GM13976 (cell line): ENCODE results near the gene ARHGEF39.
A peak's percentile ranks its signal among the peaks of the same experiment; 100 is the strongest.

Experiments used
- DNase-seq: peaks from one replicate; pipeline ENCODE4 v3.0.0; 2012; ENCODE audit warnings: low spot score
- in situ Hi-C: fragments of 300-500 bp; cut with MboI; formaldehyde crosslinking; loops from one replicate; pipeline ENCODE4 v1.12.0; 2022; ENCODE audit warnings: low sequenced_read_pairs, mixed read lengths, inconsistent platforms; ENCODE audit not compliant: unreplicated experiment
- TF ChIP-seq, protein P1 (sequence below): IDR thresholded peaks from 2 replicates; pipeline ENCODE4 v1.5.1; 2012; ENCODE audit warnings: borderline replicate concordance, mild to moderate bottlenecking; ENCODE audit not compliant: insufficient read depth; ENCODE audit errors: extremely low read depth, missing control alignments, control extremely low read depth

Gene ARHGEF39

DNA sequence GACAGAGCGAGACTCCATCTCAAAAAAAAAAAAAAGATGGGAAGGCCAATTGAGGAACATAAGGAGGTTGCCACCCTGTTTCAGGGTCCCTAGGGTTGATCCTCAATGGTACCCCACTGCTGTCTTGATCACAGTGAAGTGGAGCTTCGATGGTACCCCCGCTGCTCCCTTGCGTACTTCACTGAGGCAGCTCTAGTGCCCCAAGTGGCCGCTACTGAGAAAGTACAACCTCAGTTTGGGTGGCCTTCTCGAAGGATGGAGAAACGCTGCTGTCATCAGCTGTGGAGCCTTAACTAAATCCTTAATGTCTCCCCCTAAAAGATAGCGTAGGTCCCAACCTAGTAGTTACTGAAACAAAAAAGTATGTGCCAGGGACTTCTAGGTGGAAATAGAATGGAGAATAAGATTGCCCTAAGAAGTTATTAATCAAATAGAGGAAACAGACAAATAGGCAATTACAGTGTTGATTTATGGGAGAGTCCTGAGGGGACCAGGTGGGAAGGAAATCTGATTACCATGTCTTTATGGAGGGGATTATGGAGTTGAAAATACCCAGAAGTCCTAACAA is 53.7 kb downstream of the ARHGEF39 start:
- TF ChIP-seq, protein P1, sequence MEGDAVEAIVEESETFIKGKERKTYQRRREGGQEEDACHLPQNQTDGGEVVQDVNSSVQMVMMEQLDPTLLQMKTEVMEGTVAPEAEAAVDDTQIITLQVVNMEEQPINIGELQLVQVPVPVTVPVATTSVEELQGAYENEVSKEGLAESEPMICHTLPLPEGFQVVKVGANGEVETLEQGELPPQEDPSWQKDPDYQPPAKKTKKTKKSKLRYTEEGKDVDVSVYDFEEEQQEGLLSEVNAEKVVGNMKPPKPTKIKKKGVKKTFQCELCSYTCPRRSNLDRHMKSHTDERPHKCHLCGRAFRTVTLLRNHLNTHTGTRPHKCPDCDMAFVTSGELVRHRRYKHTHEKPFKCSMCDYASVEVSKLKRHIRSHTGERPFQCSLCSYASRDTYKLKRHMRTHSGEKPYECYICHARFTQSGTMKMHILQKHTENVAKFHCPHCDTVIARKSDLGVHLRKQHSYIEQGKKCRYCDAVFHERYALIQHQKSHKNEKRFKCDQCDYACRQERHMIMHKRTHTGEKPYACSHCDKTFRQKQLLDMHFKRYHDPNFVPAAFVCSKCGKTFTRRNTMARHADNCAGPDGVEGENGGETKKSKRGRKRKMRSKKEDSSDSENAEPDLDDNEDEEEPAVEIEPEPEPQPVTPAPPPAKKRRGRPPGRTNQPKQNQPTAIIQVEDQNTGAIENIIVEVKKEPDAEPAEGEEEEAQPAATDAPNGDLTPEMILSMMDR: peak; percentile 37
- in situ Hi-C loops: no loop called here
- DNase-seq: no peak

DNA sequence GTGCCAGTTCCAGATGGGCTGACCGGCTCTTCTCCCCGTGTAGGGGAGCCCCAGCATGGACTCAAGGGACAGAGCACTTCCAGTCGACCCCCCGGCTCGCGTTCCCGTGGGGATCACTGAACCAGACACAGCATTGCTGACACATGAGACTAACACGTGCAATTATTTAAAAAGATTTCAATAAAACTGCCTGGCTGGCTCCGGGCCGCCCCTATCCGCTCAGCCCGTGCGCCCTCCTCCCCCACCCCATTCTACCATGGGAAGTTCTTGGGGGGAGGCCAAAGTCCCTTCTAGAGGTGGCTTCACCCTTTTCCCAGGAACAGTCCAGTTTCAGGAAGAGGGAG is 55.2 kb downstream of the ARHGEF39 start:
- in situ Hi-C loops: no loop called here
- DNase-seq: no peak
- TF ChIP-seq, protein P1: no peak
